ENCODE data around the gene NAV1.
"Not testable (repeated sequence)": the region's sequence is repeated elsewhere in the genome, so short reads cannot be mapped to it uniquely, and the experiment has no call there.

NAV1 gene

GRCh38 chr1:201504799-201505502 lies 34.0 kb upstream of the NAV1 start:
- no peak for DNase-seq (ENCODE audit: low read depth in 2 of 2)

GRCh38 chr1:201505503-201505890 lies 33.4 kb upstream of the NAV1 start:
- DNase-seq (ENCODE audit: low read depth in 2 of 2), result no peak

- no peak for DNase-seq (ENCODE audit: low read depth in 2 of 2)
Measured at GRCh38 chr1:201506092-201506491, 32.8 kb upstream of the NAV1 start.

- DNase-seq (ENCODE audit: low read depth in 2 of 2), result peak; percentile 50 to 52
Measured at GRCh38 chr1:201506557-201507359, 32.2 kb upstream of the NAV1 start, which contains the start of gene CSRP1. Gene CSRP1, minus strand, starts transcription at chr1:201507123. Its CDS starts 10,820 bp downstream, at chr1:201496303.

GRCh38 chr1:201507360-201507675 lies 31.6 kb upstream of the NAV1 start:
- DNase-seq (ENCODE audit: low read depth in 2 of 2), result no peak

- DNase-seq (ENCODE audit: low read depth in 2 of 2), result no peak
Measured at GRCh38 chr1:201508809-201509208, 30.1 kb upstream of the NAV1 start.

GRCh38 chr1:201509601-201510374 lies 29.1 kb upstream of the NAV1 start:
- DNase-seq (ENCODE audit: low read depth in 2 of 2), result no peak

GRCh38 chr1:201510734-201511133 lies 28.2 kb upstream of the NAV1 start:
- no peak for DNase-seq (ENCODE audit: low read depth in 2 of 2)

- DNase-seq (ENCODE audit: low read depth in 2 of 2), result no peak
Measured at GRCh38 chr1:201511396-201511940, 27.5 kb upstream of the NAV1 start.

GRCh38 chr1:201511941-201512539 lies 26.9 kb upstream of the NAV1 start:
- no peak for DNase-seq (ENCODE audit: low read depth in 2 of 2)

- DNase-seq (ENCODE audit: low read depth in 2 of 2), result no peak
Measured at GRCh38 chr1:201513498-201514243, 25.3 kb upstream of the NAV1 start.

GRCh38 chr1:201514466-201514865 lies 24.5 kb upstream of the NAV1 start:
- DNase-seq (ENCODE audit: low read depth in 2 of 2), result no peak

GRCh38 chr1:201515062-201515750 lies 23.7 kb upstream of the NAV1 start:
- no peak for DNase-seq (ENCODE audit: low read depth in 2 of 2)

GRCh38 chr1:201515895-201516294 lies 23.0 kb upstream of the NAV1 start:
- no peak for DNase-seq (ENCODE audit: low read depth in 2 of 2)

- no peak for DNase-seq (ENCODE audit: low read depth in 2 of 2)
Measured at GRCh38 chr1:201516511-201517127, 22.3 kb upstream of the NAV1 start.

GRCh38 chr1:201517631-201518030 lies 21.3 kb upstream of the NAV1 start:
- no peak for DNase-seq (ENCODE audit: low read depth in 2 of 2)

GRCh38 chr1:201518071-201518470 lies 20.9 kb upstream of the NAV1 start:
- no peak for DNase-seq (ENCODE audit: low read depth in 2 of 2)

- DNase-seq (ENCODE audit: low read depth in 2 of 2), result not testable (repeated sequence)
Measured at GRCh38 chr1:201520046-201520575, 18.8 kb upstream of the NAV1 start.

GRCh38 chr1:201525193-201525778 lies 13.6 kb upstream of the NAV1 start:
- no peak for DNase-seq (ENCODE audit: low read depth in 2 of 2)

All from activated CD8-positive, alpha-beta memory T cell treated with anti-CD3 and anti-CD28 coated beads for 4 hours (primary cell).